Upper lobe of right lung (tissue), 1 donor: ENCODE results near the gene VSNL1. TPM values are rescaled to one million over a fixed set of nuclear protein-coding genes. Genes with fewer than 3 reads are reported as not detected.
A peak's percentile ranks its signal among the peaks of the same experiment; 100 is the strongest.

Experiments
- ATAC-seq: fragments of 200-7000 bp; cut with Tn5 transposase; one replicate; pipeline ENCODE4 v1.9.1; 2020; ENCODE audit warnings: mild to moderate bottlenecking, moderate library complexity
- DNase-seq: peaks from one replicate; pipeline ENCODE4 v3.0.0-alpha.2; 2020
- H3K27ac ChIP-seq: fragments of 200-600 bp; one replicate; pipeline ENCODE4 v1.8.0; 2022
- H3K27me3 ChIP-seq: fragments of 200-600 bp; one replicate; pipeline ENCODE4 v1.8.0; 2022; ENCODE audit warnings: mild to moderate bottlenecking
- H3K36me3 ChIP-seq: fragments of 200-600 bp; one replicate; pipeline ENCODE4 v1.8.0; 2022
- H3K4me1 ChIP-seq: fragments of 200-600 bp; one replicate; pipeline ENCODE4 v1.8.0; 2022
- H3K4me3 ChIP-seq: fragments of 200-600 bp; one replicate; pipeline ENCODE4 v1.8.0; 2022; ENCODE audit warnings: mild to moderate bottlenecking
- H3K9me3 ChIP-seq: fragments of 200-600 bp; one replicate; pipeline ENCODE4 v1.8.0; 2022
- CTCF ChIP-seq: fragments of 200-600 bp; IDR thresholded peaks from one replicate; pipeline ENCODE4 v1.8.0; 2022; ENCODE audit warnings: antibody characterized with exemption
- intact Hi-C: fragments of 100-400 bp; cut with DNase I; formaldehyde crosslinking; loops from one replicate; pipeline ENCODE4 v1.11.0; 2022
- total RNA-seq: library from RNA; stranded (reverse); fragmentation: NEBNext Ultra II Directional; extraction: Animal tissue kit (Norgen Biotek cat#: 25700); gene quantifications from one replicate; pipeline ENCODE4 v1.2.1, GENCODE V29; 2021
- donor health status: DM: no; HTN: yes; CAD: no; lungs with severe emphysema.

Gene VSNL1
- total RNA-seq, 1 donor from 2014 or later = 1.2 TPM

GRCh38 chr2:17640406-17640805, 99.9 kb downstream of the VSNL1 start:
- TF ChIP-seq CTCF = no peak
- Histone ChIP-seq H3K27me3 (no peaks in the 10 kb centered on the region), H3K27ac (no peak overlapping the region), H3K9me3 (no peaks in the 10 kb centered on the region), H3K4me3 (no peak overlapping the region), H3K4me1 (peaks cover 3% of the 10 kb centered on the region), H3K36me3 (no peaks in the 10 kb centered on the region)
- no peak for DNase-seq
- no peak for ATAC-seq
- intact Hi-C loops = no loop called here

DNA sequence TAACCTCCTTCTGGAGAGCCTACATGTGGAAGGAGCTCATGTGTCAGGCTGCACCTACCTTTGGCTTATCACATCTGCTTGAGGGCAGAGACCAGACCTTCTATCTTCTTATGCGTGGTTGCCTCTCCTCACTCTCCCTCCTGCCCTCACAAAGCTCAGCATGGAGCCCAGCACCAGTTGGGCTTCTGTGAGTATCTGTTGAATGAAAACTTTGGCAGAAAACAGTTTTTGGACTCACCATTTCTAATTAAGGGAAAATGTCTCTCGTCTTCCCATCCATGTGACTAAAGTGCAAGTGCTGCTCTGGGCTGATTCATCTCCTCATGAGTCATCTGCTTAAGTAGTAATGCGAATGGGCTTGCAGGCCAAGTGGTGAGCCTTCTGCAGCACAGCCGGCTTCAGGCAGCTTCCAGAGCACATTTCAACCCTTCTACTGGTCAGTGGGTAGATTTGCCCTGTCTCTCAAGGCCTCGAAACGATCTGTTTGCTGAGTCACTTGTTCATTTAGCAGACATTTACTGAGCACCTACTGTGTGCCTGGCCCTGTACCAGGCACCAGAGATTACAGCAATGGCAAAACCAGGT, 102.6 kb downstream of the VSNL1 start:
- TF ChIP-seq CTCF = no peak
- Histone ChIP-seq H3K9me3 (no peaks in the 10 kb centered on the region), H3K27me3 (no peaks in the 10 kb centered on the region), H3K36me3 (no peaks in the 10 kb centered on the region), H3K4me1 (peaks cover 8% of the 10 kb centered on the region), H3K27ac (no peak overlapping the region), H3K4me3 (no peak overlapping the region)
- intact Hi-C loops = no loop called here
- DNase-seq = no peak
- peak; percentile 69 for ATAC-seq

DNA sequence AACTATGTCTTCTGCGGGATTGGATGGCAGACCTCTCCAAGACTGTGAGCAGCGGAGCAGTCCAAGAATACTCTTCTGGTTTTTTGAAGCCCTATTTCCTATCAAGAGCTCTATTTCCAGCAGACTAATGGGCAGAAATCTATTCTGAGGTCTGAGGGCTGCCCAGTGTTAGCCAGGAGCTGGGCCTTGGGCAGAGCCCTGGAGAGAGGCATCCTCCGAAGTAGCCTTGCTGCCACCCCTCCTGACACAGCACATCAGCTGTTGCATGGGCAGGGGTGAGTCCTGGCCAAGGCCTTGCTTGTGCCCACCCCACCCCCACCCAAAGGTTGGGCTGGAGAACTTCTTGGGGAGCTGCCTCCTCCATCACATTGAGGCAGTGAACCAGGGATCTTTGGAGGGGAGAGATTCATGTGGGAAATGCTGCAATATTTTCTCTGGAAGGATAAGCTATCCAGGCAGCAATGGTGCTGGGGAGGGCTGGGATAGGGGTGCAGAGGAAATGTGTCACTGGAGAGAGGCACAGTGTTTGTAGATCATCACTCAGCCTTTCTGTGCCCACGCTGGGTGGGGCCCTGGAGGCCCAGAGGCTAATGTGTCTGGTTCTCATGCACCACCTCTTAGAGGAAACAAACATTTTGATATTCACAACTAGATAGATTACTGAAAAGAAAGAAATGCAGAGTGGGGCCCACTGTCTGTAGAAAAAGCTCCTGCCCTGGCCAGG, 104.7 kb downstream of the VSNL1 start:
- no peaks in the 10 kb centered on the region for H3K9me3 ChIP-seq
- DNase-seq (no peak), ATAC-seq (no peak)
- H3K4me3 ChIP-seq = no peak overlapping the region
- intact Hi-C loops = no loop called here
- no peak for TF ChIP-seq CTCF
- no peak overlapping the region for H3K27ac ChIP-seq
- peaks cover 8% of the 10 kb centered on the region for H3K4me1 ChIP-seq
- H3K27me3 ChIP-seq = no peaks in the 10 kb centered on the region
- no peaks in the 10 kb centered on the region for H3K36me3 ChIP-seq

- intact Hi-C loops = no loop called here
- no peak for DNase-seq
- peak; percentile 84 for TF ChIP-seq CTCF
Observed at GRCh38 chr2:17646081-17646554, 105.6 kb downstream of the VSNL1 start.

DNA sequence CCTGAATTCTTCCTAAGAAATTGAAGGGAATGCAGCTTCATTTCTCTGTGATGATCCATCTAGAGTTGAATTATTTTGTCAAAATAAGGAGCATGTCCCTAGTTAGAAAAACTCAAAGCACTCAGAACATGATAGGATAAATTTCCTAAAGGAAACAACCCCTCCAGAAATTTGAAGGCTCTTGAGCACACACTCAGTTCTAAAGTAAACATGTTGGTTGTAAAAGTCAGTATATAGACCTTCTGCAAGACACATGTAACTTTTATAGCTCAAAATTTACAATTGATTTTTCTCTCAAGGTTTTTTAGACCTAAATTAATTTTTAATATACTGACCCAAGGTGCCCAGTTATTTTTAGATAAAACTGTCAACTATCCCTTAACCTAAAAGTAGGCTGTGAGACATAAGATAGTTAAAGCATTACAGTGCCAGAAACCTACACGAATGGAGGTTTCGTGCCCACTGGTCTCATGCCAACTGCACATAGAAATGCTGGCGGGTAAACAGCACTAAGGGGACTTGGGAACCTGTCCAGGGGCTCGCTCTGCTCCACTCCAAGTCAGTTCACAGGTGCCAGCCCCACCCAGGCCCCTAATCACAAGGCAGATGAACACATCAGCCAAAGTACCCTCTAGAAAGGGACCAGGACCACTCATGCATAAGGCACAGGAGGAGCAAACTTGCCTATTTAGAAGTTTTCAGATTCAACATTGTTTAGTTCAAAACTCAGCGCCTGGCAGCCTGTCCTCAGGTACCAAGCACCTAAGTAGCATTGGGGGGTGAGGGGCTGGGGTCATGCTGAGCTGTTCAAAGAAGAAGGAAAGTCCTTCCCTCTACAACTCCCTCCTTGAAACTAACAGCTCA, 106.6 kb downstream of the VSNL1 start:
- ATAC-seq = no peak
- peaks cover 8% of the 10 kb centered on the region for H3K4me1 ChIP-seq
- intact Hi-C loops = no loop called here

More at GRCh38 chr2:17646081-17646554, 105.6 kb downstream of the VSNL1 start:
- Histone ChIP-seq H3K27ac (no peak overlapping the region), H3K4me1 (peaks cover 8% of the 10 kb centered on the region), H3K27me3 (no peaks in the 10 kb centered on the region), H3K9me3 (no peaks in the 10 kb centered on the region), H3K36me3 (no peaks in the 10 kb centered on the region), H3K4me3 (no peak overlapping the region)
- ATAC-seq = peak; percentile 82

More for the DNA sequence above, 106.6 kb downstream of the VSNL1 start:
- Histone ChIP-seq H3K27ac (no peak overlapping the region), H3K4me3 (no peak overlapping the region), H3K27me3 (no peaks in the 10 kb centered on the region), H3K9me3 (no peaks in the 10 kb centered on the region), H3K36me3 (no peaks in the 10 kb centered on the region)
- no peak for DNase-seq
- no peak for TF ChIP-seq CTCF
